Naive B cell (primary cell): ENCODE data around the gene USB1. TPM values are rescaled to one million over a fixed set of nuclear protein-coding genes. Genes with fewer than 3 reads are reported as not detected.

Experiments used
- ATAC-seq, 2 donors: fragments of 150-1000 bp; cut with Tn5 transposase; 2 replicates each; pipeline ENCODE4 v1.10.0; 2021; ENCODE audit warnings: low read depth in 2 of 2, mild to moderate bottlenecking in 2 of 2, moderate library complexity in 2 of 2
- DNase-seq: peaks from one replicate; pipeline ENCODE4 v3.0.0; 2022
- H3K27ac Mint-ChIP-seq, 6 donors: one replicate each; pipeline ENCODE4 v1.8.0; 2020 to 2022; ENCODE audit warnings: mild to moderate bottlenecking in 6 of 6, mixed read lengths in 6 of 6, moderate library complexity in 5 of 6, inconsistent platforms in 2 of 6
- H3K27me3 Mint-ChIP-seq, 3 donors: one replicate each; pipeline ENCODE4 v1.8.0; 2021 to 2022; ENCODE audit warnings: mixed read lengths in 3 of 3, mild to moderate bottlenecking in 1 of 3
- H3K36me3 Mint-ChIP-seq, 2 donors: one replicate each; pipeline ENCODE4 v1.8.0; 2020 to 2022; ENCODE audit warnings: mixed read lengths in 2 of 2, inconsistent platforms in 1 of 2, mild to moderate bottlenecking in 1 of 2
- H3K4me1 Mint-ChIP-seq, 3 donors: one replicate each; pipeline ENCODE4 v1.8.0; 2020 to 2022; ENCODE audit warnings: mixed read lengths in 3 of 3, inconsistent platforms in 1 of 3, mild to moderate bottlenecking in 1 of 3, moderate library complexity in 1 of 3
- H3K4me3 Mint-ChIP-seq, 8 donors: one replicate each; pipeline ENCODE4 v1.8.0; 2020 to 2022; ENCODE audit warnings: mild to moderate bottlenecking in 8 of 8, mixed read lengths in 8 of 8, moderate library complexity in 8 of 8, inconsistent platforms in 2 of 8
- H3K9me3 Mint-ChIP-seq, 7 donors: one replicate each; pipeline ENCODE4 v1.8.0; 2020 to 2022; ENCODE audit warnings: mixed read lengths in 7 of 7, mild to moderate bottlenecking in 5 of 7, inconsistent platforms in 2 of 7, moderate library complexity in 1 of 7
- polyA plus RNA-seq, 6 donors: library from polyadenylated mRNA; unstranded; fragments of 300-500 nt; fragmentation: Illumina TruSeq; gene quantifications; one replicate each; pipeline ENCODE4 v1.2.3, GENCODE V29; 2021; ENCODE audit warnings: low read depth in 6 of 6

Gene USB1
- polyA plus RNA-seq, 6 donors from 2014 or later, result 19.8 to 30.5 (median 25.8) TPM

DNA sequence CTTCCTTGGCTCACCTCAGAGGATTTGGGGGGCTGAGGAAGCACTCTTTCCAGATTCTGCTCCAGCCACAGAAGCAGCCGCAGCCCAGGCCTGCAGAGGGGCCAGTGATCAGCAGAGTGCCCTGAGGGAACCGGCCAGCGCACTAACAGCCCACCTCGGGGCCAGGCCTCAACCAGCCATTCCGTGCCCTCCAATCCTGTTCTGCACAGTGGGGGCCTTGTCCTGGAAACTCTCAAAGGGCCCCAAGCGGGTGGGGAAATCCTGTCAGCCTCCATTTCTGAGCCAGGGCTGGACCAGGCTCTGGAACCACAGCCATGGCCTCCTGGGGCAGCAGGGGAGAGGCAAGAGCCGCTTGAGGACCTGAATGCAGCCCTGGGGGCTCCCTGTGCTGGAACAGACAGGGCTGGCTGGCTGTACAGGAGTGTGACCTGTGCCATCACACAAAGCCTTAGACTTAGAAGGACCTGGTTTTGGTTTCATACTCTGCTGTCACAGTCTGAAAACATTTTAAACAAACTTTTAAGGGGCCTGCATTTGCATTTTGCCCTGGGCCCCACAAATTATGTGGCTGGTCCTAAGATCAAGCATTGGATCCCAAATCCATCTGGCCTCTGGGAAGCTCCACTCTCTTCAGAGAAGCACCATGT, 40.3 kb upstream of the USB1 start:
- H3K4me3 Mint-ChIP-seq, result no peak overlapping the region
- H3K27me3 Mint-ChIP-seq, result peaks cover 0 to 35% (median 26%) of the 10 kb centered on the region in 3 donors
- H3K9me3 Mint-ChIP-seq, result peaks cover 0 to 5% (median 0%) of the 10 kb centered on the region in 7 donors
- DNase-seq (no peak), ATAC-seq (no peak)
- peaks cover 0 to 4% (median 0%) of the 10 kb centered on the region in 3 donors for H3K4me1 Mint-ChIP-seq
- H3K27ac Mint-ChIP-seq, result no peak overlapping the region
- no peaks in the 10 kb centered on the region for H3K36me3 Mint-ChIP-seq

DNA sequence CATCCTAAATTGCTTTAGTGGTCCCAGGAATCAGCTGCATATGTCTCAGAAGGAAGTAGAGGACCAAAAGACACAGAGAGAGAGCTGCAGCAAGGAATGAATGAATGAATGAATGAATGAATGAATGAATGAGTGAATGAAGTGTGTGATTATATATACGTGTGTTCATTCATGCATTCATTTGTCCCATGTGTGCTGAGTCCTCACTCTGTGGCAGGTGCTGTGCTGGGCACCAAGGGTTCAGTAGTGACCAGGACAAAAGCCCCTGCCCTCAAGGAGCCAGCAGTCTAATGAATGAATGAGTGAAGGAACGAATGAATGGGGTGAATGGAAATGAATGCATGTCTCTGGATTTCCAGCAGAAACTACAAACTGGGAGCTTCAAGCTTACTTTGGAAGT, 39.7 kb upstream of the USB1 start:
- Mint-ChIP-seq H3K4me1 (peaks cover 0 to 4% (median 0%) of the 10 kb centered on the region in 3 donors), H3K4me3 (no peak overlapping the region), H3K27me3 (peaks cover 0 to 35% (median 26%) of the 10 kb centered on the region in 3 donors), H3K36me3 (no peaks in the 10 kb centered on the region), H3K9me3 (peaks cover 0 to 5% (median 0%) of the 10 kb centered on the region in 7 donors), H3K27ac (no peak overlapping the region)
- DNase-seq, result no peak
- ATAC-seq, result no peak

DNA sequence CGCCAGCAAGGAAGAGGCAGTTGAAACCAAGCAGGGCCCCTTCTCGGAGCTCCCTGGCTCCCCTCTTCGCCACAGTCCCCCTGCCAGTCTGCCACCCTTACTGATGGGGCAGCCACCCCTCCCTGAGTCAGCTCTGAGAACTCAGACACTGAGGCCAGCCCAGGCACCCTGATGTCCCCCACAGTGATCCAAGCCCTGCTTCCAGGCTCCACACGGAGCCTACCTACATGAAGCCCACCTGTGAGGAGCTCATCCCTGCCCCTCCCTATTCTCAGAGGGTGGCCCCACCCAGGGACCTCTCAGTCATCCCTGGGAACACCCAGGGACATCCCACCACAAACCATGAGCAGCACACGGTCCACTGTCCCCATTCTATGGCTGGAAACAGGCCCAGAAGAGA, 39.2 kb upstream of the USB1 start:
- ATAC-seq (no peak), DNase-seq (no peak)
- no peak overlapping the region for H3K27ac Mint-ChIP-seq
- H3K4me1 Mint-ChIP-seq, result peaks cover 0 to 5% (median 0%) of the 10 kb centered on the region in 3 donors
- peaks cover 0 to 35% (median 26%) of the 10 kb centered on the region in 3 donors for H3K27me3 Mint-ChIP-seq
- H3K36me3 Mint-ChIP-seq, result no peaks in the 10 kb centered on the region
- peaks cover 0 to 5% (median 0%) of the 10 kb centered on the region in 7 donors for H3K9me3 Mint-ChIP-seq
- no peak overlapping the region for H3K4me3 Mint-ChIP-seq

DNA sequence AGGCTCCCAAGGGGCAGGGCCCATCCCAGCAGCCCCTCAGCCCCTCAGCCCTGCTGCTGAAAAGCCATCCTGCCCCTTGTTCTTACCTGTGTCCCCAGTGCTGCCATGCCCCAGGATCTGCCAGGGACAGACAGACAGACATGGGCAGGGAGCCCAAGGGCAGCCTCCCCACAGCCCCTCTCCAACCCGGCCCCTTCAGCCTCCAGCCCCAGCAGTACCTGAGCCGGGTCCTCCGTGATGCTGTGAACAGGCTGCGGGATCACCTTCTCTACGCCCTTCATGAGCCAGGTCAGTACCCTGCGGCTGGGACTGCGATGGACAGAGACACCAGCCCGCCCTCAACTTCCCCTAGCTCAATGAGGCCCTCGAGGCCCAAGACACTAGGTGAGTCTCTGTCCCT, 38.5 kb upstream of the USB1 start:
- no peak overlapping the region for H3K27ac Mint-ChIP-seq
- no peaks in the 10 kb centered on the region for H3K36me3 Mint-ChIP-seq
- H3K9me3 Mint-ChIP-seq, result peaks cover 0 to 5% (median 0%) of the 10 kb centered on the region in 7 donors
- no peak overlapping the region for H3K4me3 Mint-ChIP-seq
- peaks cover 0 to 7% (median 0%) of the 10 kb centered on the region in 3 donors for H3K4me1 Mint-ChIP-seq
- H3K27me3 Mint-ChIP-seq, result peaks cover 2 to 35% (median 26%) of the 10 kb centered on the region in 3 donors
- DNase-seq (no peak), ATAC-seq (no peak)

DNA sequence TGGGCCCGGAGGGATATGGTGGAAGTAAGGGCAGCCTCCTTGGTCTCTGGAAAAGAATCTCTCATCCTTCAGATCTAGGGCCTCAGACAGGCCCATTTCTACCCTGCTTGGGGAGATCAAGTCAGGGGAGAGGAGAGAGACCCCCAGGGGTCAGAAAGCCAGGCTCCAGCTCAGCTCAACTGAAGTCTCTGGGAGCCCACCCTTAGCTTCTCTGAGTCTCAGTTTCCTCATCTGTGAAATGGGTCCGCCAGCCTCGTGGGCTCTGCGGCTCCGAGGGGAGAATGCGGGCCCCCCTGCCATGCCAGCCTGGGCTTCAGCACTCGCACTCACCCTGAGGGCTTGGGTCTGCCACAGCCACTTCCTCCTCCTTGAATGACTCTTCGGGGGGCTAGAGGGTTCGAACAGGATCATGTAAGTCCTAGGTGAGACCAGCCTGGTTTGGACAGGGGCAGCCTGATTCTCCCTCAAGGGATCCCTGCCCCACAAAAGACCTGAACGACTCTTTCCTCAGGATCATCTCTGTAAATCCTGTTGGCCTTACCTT, 37.0 kb upstream of the USB1 start:
- no peak overlapping the region for H3K4me3 Mint-ChIP-seq
- ATAC-seq (no peak), DNase-seq (no peak)
- H3K36me3 Mint-ChIP-seq, result no peaks in the 10 kb centered on the region
- H3K27ac Mint-ChIP-seq, result no peak overlapping the region
- H3K27me3 Mint-ChIP-seq, result peaks cover 5 to 25% (median 17%) of the 10 kb centered on the region in 3 donors
- peaks cover 0 to 3% (median 0%) of the 10 kb centered on the region in 3 donors for H3K4me1 Mint-ChIP-seq
- H3K9me3 Mint-ChIP-seq, result peaks cover 0 to 5% (median 0%) of the 10 kb centered on the region in 7 donors

DNA sequence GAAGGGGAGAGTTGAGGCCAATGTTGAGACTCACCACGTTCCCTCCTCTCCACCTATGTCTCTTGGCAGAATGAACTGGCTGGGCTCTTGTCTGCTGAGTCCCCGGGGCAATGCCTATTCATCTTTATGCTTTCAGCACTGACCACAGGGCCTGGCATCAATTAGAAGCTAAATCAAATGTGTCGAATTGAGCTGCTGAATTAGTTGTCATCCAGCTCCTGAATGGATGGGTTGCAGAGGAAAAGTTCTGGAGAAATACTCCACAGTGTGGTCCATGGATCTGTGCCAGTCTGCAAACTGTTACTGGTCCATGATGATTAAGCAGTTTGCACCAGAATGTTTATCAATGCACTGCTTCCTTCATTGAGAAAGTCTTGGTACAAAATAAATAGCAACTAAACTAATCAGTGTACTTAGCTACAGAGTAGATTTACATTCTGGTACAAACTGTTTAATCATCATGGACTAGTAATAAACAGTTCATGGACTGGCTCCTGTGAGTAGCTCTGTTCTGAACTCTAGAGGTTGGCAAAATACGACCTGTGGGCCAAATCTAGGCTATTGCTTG, 34.9 kb upstream of the USB1 start:
- Mint-ChIP-seq H3K27me3 (peaks cover 5 to 31% (median 20%) of the 10 kb centered on the region in 3 donors), H3K9me3 (peaks cover 0 to 5% (median 0%) of the 10 kb centered on the region in 7 donors), H3K4me3 (no peak overlapping the region), H3K4me1 (peaks cover 0 to 3% (median 0%) of the 10 kb centered on the region in 3 donors), H3K27ac (peak overlapping the region in 2 of 6 donors; percentile 6 to 72), H3K36me3 (no peaks in the 10 kb centered on the region)
- no peak for ATAC-seq
- DNase-seq, result no peak

DNA sequence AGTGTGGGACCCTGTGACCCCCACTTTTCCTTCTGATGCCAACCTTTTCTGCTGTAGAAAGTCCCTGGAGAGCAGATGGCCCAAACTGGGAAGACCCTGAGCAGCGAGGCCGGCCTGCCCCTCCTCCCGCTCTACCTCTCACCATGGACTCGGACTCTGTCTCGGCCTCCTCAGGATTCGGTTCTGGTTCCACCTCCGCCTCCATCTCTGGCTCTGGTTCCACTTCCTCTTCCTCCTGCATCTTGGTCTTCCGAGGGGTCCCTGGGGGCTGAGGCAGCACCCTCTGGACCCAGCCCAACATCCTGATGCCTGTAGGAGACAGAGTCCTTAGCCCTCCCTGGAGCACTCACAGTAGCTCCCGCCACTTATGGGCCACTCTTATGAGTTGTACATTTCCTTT, 34.2 kb upstream of the USB1 start:
- H3K4me3 Mint-ChIP-seq, result no peak overlapping the region
- ATAC-seq (no peak), DNase-seq (no peak)
- H3K27me3 Mint-ChIP-seq, result peaks cover 7 to 33% (median 22%) of the 10 kb centered on the region in 3 donors
- H3K9me3 Mint-ChIP-seq, result peaks cover 0 to 5% (median 0%) of the 10 kb centered on the region in 7 donors
- peak overlapping the region in 1 of 6 donors; percentile 24 for H3K27ac Mint-ChIP-seq
- peaks cover 0 to 3% (median 0%) of the 10 kb centered on the region in 3 donors for H3K4me1 Mint-ChIP-seq
- H3K36me3 Mint-ChIP-seq, result no peaks in the 10 kb centered on the region

DNA sequence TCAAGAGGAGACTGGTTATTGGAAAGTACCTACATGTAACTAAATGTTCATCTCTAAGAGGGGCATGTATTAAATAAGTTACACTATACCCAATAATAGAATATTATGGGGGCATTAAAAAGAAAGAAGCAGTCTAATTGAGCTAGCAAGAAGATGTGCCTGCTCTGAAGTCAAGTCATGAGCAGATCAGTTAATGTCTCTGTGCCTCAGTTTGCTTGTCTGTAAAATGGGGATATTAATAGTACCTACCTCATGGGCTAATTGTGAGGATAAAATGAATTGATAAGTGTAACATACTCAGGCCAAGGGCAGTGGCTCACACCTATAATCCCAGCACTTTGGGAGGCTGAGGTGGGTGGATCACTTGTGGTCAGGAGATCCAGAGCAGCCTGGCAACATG, 33.3 kb upstream of the USB1 start:
- Mint-ChIP-seq H3K27me3 (peaks cover 11 to 36% (median 26%) of the 10 kb centered on the region in 3 donors), H3K27ac (no peak overlapping the region), H3K4me3 (no peak overlapping the region), H3K36me3 (no peaks in the 10 kb centered on the region), H3K4me1 (peaks cover 0 to 3% (median 0%) of the 10 kb centered on the region in 3 donors), H3K9me3 (peaks cover 0 to 5% (median 0%) of the 10 kb centered on the region in 7 donors)
- no peak for ATAC-seq
- no peak for DNase-seq

DNA sequence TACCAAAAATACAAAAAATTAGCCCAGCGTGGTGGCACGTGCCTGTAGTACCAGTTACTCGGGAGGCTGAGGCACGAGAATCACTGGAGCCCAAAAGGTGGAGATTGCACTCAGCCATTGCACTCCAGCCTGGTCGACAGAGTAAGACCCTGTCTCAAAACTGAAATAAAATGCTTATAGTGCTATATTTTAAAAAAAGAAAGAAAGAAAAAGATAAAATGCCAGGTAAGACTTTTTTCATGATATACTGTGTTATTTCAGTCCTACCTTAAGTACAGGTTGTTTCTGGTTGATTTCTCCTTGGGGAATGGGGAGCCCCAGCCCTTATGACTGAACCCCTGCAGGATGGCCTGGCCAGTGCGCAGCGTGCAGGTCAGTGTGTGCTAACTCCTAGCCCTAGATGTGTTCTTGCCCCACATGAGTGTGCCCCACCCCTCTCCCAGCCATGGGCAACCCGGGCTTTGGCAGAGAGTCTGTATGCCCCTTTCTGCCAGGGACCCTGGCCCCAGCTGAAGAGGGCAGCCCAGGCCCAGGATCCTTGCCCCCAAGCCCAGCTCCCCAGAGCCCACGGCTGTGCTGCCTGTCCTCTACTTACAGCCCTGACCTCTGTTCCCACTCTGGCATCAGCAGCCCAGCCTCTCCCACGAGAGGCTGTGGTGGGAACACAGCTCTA, 31.6 kb upstream of the USB1 start:
- Mint-ChIP-seq H3K27ac (peak overlapping the region in 1 of 6 donors; percentile 46), H3K4me1 (peaks cover 0 to 3% (median 0%) of the 10 kb centered on the region in 3 donors), H3K4me3 (no peak overlapping the region), H3K36me3 (no peaks in the 10 kb centered on the region), H3K9me3 (peaks cover 0 to 5% (median 0%) of the 10 kb centered on the region in 7 donors), H3K27me3 (peaks cover 11 to 42% (median 35%) of the 10 kb centered on the region in 3 donors)
- DNase-seq, result no peak
- ATAC-seq, result no peak

DNA sequence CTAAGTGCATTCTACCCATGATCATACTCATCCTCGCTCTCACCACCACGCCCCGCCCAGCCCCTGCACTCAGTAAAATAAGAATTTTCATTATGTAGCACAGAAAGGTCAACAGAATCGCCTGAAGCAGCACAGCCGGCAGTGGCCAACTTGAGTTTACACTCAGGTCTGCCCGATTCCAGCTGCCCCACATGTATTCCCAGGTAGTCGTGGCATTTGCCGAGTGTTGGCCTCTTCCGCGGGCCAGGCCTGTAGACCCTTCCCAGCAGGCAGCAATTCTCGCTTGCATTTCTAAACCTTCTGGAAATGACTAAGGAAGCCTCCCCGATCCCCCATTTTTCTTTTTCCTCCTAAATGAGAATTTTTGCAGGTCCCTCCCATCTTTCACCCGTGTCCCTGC, 30.9 kb upstream of the USB1 start:
- Mint-ChIP-seq H3K27ac (peak overlapping the region in 1 of 6 donors; percentile 46), H3K4me1 (peaks cover 0 to 3% (median 0%) of the 10 kb centered on the region in 3 donors), H3K36me3 (no peaks in the 10 kb centered on the region), H3K9me3 (no peaks in the 10 kb centered on the region), H3K27me3 (peaks cover 11 to 42% (median 37%) of the 10 kb centered on the region in 3 donors), H3K4me3 (no peak overlapping the region)
- no peak for ATAC-seq
- no peak for DNase-seq

DNA sequence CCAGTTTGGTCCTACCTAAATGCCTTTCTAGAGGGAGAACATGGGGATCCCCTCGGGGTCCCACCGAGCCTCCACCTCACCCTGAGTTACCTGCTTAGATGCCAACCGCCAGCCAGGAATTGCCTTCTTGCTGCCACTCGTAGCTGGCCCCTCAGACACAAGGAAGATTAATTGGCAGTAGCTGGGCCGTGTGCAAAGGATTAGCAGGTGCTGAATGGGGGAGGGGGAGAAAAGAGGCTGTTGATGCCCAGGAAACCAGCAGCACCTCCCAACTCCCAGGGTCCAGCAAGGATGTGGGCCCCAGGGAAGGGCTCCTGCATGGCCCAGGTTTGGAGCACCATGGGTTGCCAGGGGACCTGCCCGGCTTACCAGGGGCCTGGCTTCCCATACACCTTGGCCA, 30.2 kb upstream of the USB1 start, which contains the start of gene CNGB1:
TSS of gene CNGB1 (minus strand) at position 159 of the 400 bp plus-strand sequence. CDS start 3,842 bp downstream, outside the sequence.
- peak within 1 kb of the TSS in 1 of 6 donors; percentile 46 for H3K27ac Mint-ChIP-seq
- H3K9me3 Mint-ChIP-seq, result no peaks in the 10 kb centered on the region
- no peak for DNase-seq
- no peak for ATAC-seq
- H3K27me3 Mint-ChIP-seq, result peaks cover 11 to 42% (median 37%) of the 10 kb centered on the region in 3 donors
- peaks cover 0 to 3% (median 0%) of the 10 kb centered on the region in 3 donors for H3K4me1 Mint-ChIP-seq
- no peaks in the 10 kb centered on the region for H3K36me3 Mint-ChIP-seq
- H3K4me3 Mint-ChIP-seq, result no peak within 1 kb of the TSS

DNA sequence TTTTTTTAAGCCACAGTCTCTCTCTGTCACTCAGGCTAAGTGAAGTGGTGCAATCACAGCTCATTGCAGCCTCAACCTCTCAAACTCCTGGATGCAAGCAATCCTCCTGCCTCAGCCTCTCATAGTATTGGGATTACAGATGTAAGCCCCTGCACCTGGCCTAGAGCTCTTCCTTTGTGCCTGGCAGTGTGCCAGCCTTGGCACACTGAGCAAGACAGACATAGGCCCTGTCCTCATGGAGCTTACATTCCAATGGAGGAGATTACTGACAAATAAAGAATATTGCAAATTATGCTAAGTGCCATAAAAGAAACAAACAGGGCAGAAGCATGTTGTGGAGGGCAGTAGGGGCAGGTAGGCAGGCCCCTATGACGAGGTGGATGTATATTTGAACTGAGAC, 29.4 kb upstream of the USB1 start:
- Mint-ChIP-seq H3K4me3 (no peak overlapping the region), H3K9me3 (no peaks in the 10 kb centered on the region), H3K36me3 (no peaks in the 10 kb centered on the region), H3K27me3 (peaks cover 11 to 42% (median 37%) of the 10 kb centered on the region in 3 donors), H3K27ac (no peak overlapping the region), H3K4me1 (peaks cover 0 to 3% (median 0%) of the 10 kb centered on the region in 3 donors)
- ATAC-seq, result no peak
- no peak for DNase-seq

DNA sequence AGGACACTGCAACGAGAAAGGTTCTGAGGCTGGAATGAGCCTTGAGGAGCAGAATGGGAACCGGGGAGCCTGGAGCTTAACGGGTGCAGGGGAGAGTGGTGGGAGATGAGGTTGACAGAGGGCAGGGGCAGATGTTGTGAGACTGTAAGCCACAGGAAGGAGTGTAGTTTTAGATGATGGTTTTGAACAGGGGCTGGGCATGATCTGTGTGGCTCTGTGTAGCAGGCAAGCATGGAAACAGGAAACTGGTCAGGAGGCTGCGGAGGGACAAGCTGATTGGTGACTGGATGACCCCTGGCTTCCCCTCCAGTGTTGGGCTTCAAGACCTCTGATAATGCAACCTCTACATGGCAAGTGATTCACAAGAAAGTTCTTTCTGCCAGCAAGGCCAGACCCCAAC, 28.9 kb upstream of the USB1 start:
- Mint-ChIP-seq H3K9me3 (no peaks in the 10 kb centered on the region), H3K27ac (no peak overlapping the region), H3K4me1 (no peaks in the 10 kb centered on the region), H3K4me3 (no peak overlapping the region), H3K27me3 (peaks cover 11 to 42% (median 37%) of the 10 kb centered on the region in 3 donors), H3K36me3 (no peaks in the 10 kb centered on the region)
- no peak for DNase-seq
- ATAC-seq, result no peak
